ENCODE measurements around the gene RPP14.
"Not testable (repeated sequence)": the region's sequence is repeated elsewhere in the genome, so short reads cannot be mapped to it uniquely, and the experiment has no call there.

RPP14 gene

GRCh38 chr3:58336135-58336882 is 30.3 kb downstream of the RPP14 start:
- Histone ChIP-seq H3K27me3 (ENCODE audit: control insufficient read depth in 5 of 5, insufficient read depth in 4 of 5, low read length in 5 of 5) (no peaks in the 10 kb centered on the region), H3K9me3 (ENCODE audit: control insufficient read depth in 5 of 5, low read length in 5 of 5) (no peaks in the 10 kb centered on the region), H3K9ac (ENCODE audit: low read length in 5 of 5) (no peak overlapping the region), H3K27ac (ENCODE audit: low read depth, low read length) (peak overlapping the region; percentile 9), H3K4me3 (ENCODE audit: low read depth in 1 of 5, low read length in 5 of 5) (no peak overlapping the region), H3K4me1 (ENCODE audit: control insufficient read depth in 5 of 5, insufficient read depth in 5 of 5, low read length in 5 of 5) (peaks cover 2 to 36% (median 32%) of the 10 kb centered on the region in 5 donors), H3K36me3 (ENCODE audit: control insufficient read depth in 5 of 5, insufficient read depth in 5 of 5, low read length in 5 of 5) (peaks cover 0 to 3% (median 0%) of the 10 kb centered on the region in 5 donors)

DNA sequence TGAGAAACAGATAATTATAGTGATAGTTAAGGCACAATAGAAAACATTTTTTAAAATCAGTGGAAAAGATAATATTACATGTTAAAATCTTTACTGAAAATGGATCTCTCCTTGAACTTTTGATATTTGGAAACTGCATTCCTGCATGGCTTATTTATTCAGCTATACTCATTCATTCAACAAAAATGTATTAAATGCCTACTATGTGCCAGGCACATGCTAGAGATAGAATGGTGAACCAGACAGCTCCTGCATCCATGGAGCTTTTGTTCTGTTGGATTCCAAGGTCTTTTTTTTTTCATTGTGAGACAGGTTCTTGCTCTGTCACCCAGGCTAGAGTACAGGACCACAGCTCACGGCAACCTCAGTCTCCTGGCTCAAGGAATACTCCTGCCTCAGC is 31.1 kb downstream of the RPP14 start:
- Histone ChIP-seq H3K9me3 (ENCODE audit: control insufficient read depth in 5 of 5, low read length in 5 of 5) (no peaks in the 10 kb centered on the region), H3K4me3 (ENCODE audit: low read depth in 1 of 5, low read length in 5 of 5) (no peak overlapping the region), H3K27me3 (ENCODE audit: control insufficient read depth in 5 of 5, insufficient read depth in 4 of 5, low read length in 5 of 5) (no peaks in the 10 kb centered on the region), H3K9ac (ENCODE audit: low read length in 5 of 5) (peak overlapping the region in 1 of 5 donors; percentile 26), H3K27ac (ENCODE audit: low read depth, low read length) (no peak overlapping the region), H3K4me1 (ENCODE audit: control insufficient read depth in 5 of 5, insufficient read depth in 5 of 5, low read length in 5 of 5) (peaks cover 2 to 35% (median 31%) of the 10 kb centered on the region in 5 donors), H3K36me3 (ENCODE audit: control insufficient read depth in 5 of 5, insufficient read depth in 5 of 5, low read length in 5 of 5) (peaks cover 0 to 3% (median 0%) of the 10 kb centered on the region in 5 donors)

GRCh38 chr3:58339146-58339545 is 33.1 kb downstream of the RPP14 start:
- not testable (repeated sequence) for H3K4me3 ChIP-seq (ENCODE audit: low read depth in 1 of 5, low read length in 5 of 5); H3K36me3 ChIP-seq (ENCODE audit: control insufficient read depth in 5 of 5, insufficient read depth in 5 of 5, low read length in 5 of 5); H3K9ac ChIP-seq (ENCODE audit: low read length in 5 of 5); H3K27ac ChIP-seq (ENCODE audit: low read depth, low read length); H3K27me3 ChIP-seq (ENCODE audit: control insufficient read depth in 5 of 5, insufficient read depth in 4 of 5, low read length in 5 of 5); H3K9me3 ChIP-seq (ENCODE audit: control insufficient read depth in 5 of 5, low read length in 5 of 5)
- peaks cover 6 to 35% (median 29%) of the 10 kb centered on the region in 5 donors for H3K4me1 ChIP-seq (ENCODE audit: control insufficient read depth in 5 of 5, insufficient read depth in 5 of 5, low read length in 5 of 5)

DNA sequence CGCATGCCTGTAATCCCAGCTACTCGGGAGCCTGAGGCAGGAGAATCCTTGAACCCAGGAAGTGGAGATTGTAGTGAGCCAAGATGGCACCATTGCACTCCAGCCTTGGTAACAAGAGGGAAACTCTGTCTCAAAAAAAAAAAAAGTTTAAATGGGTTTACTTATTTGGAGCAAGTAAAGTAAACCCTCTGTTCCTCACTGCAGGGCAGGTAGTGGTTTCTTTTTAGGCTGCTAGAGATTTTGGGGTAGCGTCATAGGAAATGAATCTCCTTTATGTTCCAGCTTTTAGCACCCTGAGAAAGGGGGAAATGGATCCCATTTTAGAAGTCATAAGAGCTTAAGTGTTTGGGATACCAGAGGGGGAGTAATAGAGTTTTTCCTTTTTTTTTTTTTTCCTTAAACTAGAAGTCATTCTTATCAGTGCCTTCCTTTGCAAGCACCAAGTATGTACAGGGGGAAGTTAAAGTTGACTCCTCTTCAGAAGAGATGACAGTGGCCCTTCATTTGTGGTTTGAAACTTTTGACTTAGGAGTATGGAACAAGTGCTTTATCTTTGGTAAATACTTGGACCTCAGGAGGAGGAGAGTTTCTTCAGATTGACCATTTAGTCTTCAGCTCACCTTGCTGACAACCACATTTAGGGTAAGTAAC is 34.7 kb downstream of the RPP14 start:
- no peak overlapping the region for H3K9ac ChIP-seq (ENCODE audit: low read length in 5 of 5)
- no peak overlapping the region for H3K4me3 ChIP-seq (ENCODE audit: low read depth in 1 of 5, low read length in 5 of 5)
- peaks cover 0 to 3% (median 3%) of the 10 kb centered on the region in 5 donors for H3K36me3 ChIP-seq (ENCODE audit: control insufficient read depth in 5 of 5, insufficient read depth in 5 of 5, low read length in 5 of 5)
- no peak overlapping the region for H3K27ac ChIP-seq (ENCODE audit: low read depth, low read length)
- no peaks in the 10 kb centered on the region for H3K9me3 ChIP-seq (ENCODE audit: control insufficient read depth in 5 of 5, low read length in 5 of 5)
- H3K27me3 ChIP-seq (ENCODE audit: control insufficient read depth in 5 of 5, insufficient read depth in 4 of 5, low read length in 5 of 5), result no peaks in the 10 kb centered on the region
- H3K4me1 ChIP-seq (ENCODE audit: control insufficient read depth in 5 of 5, insufficient read depth in 5 of 5, low read length in 5 of 5), result peaks cover 5 to 23% (median 16%) of the 10 kb centered on the region in 5 donors

GRCh38 chr3:58341376-58341775 is 35.3 kb downstream of the RPP14 start:
- H3K4me3 ChIP-seq (ENCODE audit: low read depth in 1 of 5, low read length in 5 of 5), result no peak overlapping the region
- H3K36me3 ChIP-seq (ENCODE audit: control insufficient read depth in 5 of 5, insufficient read depth in 5 of 5, low read length in 5 of 5), result peaks cover 0 to 3% (median 3%) of the 10 kb centered on the region in 5 donors
- no peaks in the 10 kb centered on the region for H3K9me3 ChIP-seq (ENCODE audit: control insufficient read depth in 5 of 5, low read length in 5 of 5)
- H3K27ac ChIP-seq (ENCODE audit: low read depth, low read length), result no peak overlapping the region
- H3K27me3 ChIP-seq (ENCODE audit: control insufficient read depth in 5 of 5, insufficient read depth in 4 of 5, low read length in 5 of 5), result no peaks in the 10 kb centered on the region
- H3K4me1 ChIP-seq (ENCODE audit: control insufficient read depth in 5 of 5, insufficient read depth in 5 of 5, low read length in 5 of 5), result peaks cover 5 to 19% (median 13%) of the 10 kb centered on the region in 5 donors
- no peak overlapping the region for H3K9ac ChIP-seq (ENCODE audit: low read length in 5 of 5)

DNA sequence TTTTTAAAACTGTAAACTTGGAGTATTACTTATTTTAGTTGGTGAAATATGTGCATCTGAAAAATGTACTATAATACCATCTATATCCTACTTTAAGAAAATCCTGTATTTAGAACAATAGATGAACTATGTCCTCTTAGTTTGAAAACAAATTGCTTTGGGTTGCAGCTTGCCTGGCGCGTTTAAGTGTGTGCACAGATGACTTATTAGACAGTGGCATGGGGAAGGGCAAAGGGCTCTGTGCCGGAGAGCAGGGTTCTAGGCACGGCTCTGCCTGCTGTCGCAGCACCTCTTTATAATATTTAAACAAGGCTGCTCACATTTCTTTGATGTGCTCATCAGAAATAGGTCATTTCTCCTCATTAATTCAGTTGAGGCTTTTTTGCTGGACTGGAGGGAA is 36.6 kb downstream of the RPP14 start:
- Histone ChIP-seq H3K36me3 (ENCODE audit: control insufficient read depth in 5 of 5, insufficient read depth in 5 of 5, low read length in 5 of 5) (peaks cover 0 to 3% (median 3%) of the 10 kb centered on the region in 5 donors), H3K27ac (ENCODE audit: low read depth, low read length) (no peak overlapping the region), H3K4me3 (ENCODE audit: low read depth in 1 of 5, low read length in 5 of 5) (peak overlapping the region in 1 of 5 donors; percentile 22), H3K27me3 (ENCODE audit: control insufficient read depth in 5 of 5, insufficient read depth in 4 of 5, low read length in 5 of 5) (no peaks in the 10 kb centered on the region), H3K9me3 (ENCODE audit: control insufficient read depth in 5 of 5, low read length in 5 of 5) (no peaks in the 10 kb centered on the region), H3K4me1 (ENCODE audit: control insufficient read depth in 5 of 5, insufficient read depth in 5 of 5, low read length in 5 of 5) (peaks cover 5 to 19% (median 13%) of the 10 kb centered on the region in 5 donors), H3K9ac (ENCODE audit: low read length in 5 of 5) (no peak overlapping the region)

- H3K4me1 ChIP-seq (ENCODE audit: control insufficient read depth in 5 of 5, insufficient read depth in 5 of 5, low read length in 5 of 5), result peaks cover 5 to 26% (median 21%) of the 10 kb centered on the region in 5 donors
- H3K9ac ChIP-seq (ENCODE audit: low read length in 5 of 5), result no peak overlapping the region
- H3K9me3 ChIP-seq (ENCODE audit: control insufficient read depth in 5 of 5, low read length in 5 of 5), result no peaks in the 10 kb centered on the region
- H3K27ac ChIP-seq (ENCODE audit: low read depth, low read length), result no peak overlapping the region
- H3K36me3 ChIP-seq (ENCODE audit: control insufficient read depth in 5 of 5, insufficient read depth in 5 of 5, low read length in 5 of 5), result peaks cover 0 to 3% (median 3%) of the 10 kb centered on the region in 5 donors
- no peaks in the 10 kb centered on the region for H3K27me3 ChIP-seq (ENCODE audit: control insufficient read depth in 5 of 5, insufficient read depth in 4 of 5, low read length in 5 of 5)
- no peak overlapping the region for H3K4me3 ChIP-seq (ENCODE audit: low read depth in 1 of 5, low read length in 5 of 5)
These were observed 39.4 kb downstream of the RPP14 start for GRCh38 chr3:58345457-58345856.

DNA sequence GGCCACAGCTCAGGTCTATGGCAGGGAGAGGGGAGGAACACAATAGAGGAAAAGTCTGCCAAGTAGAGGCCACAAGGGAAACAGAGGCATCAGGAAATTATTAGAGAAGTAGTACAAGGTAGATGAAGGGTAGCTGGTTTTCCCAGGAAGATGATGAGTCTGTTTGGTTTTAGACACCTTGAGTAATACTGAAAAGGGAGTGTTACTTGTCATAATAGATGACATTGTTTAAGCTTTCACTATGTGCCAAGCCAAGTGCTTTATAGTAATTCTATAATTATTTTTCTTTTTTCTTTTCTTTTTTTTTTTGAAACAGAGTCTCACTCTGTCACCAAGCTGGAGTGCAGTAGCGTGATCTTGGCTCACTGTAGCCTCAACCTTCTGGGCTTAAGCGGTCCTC is 40.3 kb downstream of the RPP14 start:
- no peaks in the 10 kb centered on the region for H3K9me3 ChIP-seq (ENCODE audit: control insufficient read depth in 5 of 5, low read length in 5 of 5)
- H3K4me1 ChIP-seq (ENCODE audit: control insufficient read depth in 5 of 5, insufficient read depth in 5 of 5, low read length in 5 of 5), result peaks cover 5 to 33% (median 27%) of the 10 kb centered on the region in 5 donors
- H3K4me3 ChIP-seq (ENCODE audit: low read depth in 1 of 5, low read length in 5 of 5), result no peak overlapping the region
- H3K27ac ChIP-seq (ENCODE audit: low read depth, low read length), result no peak overlapping the region
- no peaks in the 10 kb centered on the region for H3K27me3 ChIP-seq (ENCODE audit: control insufficient read depth in 5 of 5, insufficient read depth in 4 of 5, low read length in 5 of 5)
- H3K36me3 ChIP-seq (ENCODE audit: control insufficient read depth in 5 of 5, insufficient read depth in 5 of 5, low read length in 5 of 5), result peaks cover 0 to 3% (median 0%) of the 10 kb centered on the region in 5 donors
- H3K9ac ChIP-seq (ENCODE audit: low read length in 5 of 5), result no peak overlapping the region

DNA sequence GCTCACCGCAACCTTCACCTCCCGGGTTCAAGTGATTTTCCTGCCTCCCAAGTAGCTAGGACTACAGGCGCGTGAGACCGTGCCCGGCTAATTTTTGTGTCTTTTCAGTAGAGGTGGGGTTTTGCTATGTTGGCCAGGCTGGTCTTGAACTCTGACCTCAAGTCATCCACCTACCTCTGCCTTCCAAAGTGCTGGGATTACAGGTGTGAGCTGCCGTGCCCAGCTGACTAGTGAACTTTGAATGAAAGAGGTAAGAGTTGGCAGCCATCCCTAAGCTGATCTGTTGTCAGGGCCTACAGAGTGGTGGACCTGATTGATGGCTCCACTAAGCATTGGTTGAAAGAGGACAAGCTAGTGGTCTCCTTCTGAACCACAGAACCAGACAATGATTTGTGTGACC is 41.9 kb downstream of the RPP14 start:
- H3K27ac ChIP-seq (ENCODE audit: low read depth, low read length), result no peak overlapping the region
- H3K9me3 ChIP-seq (ENCODE audit: control insufficient read depth in 5 of 5, low read length in 5 of 5), result no peaks in the 10 kb centered on the region
- H3K4me1 ChIP-seq (ENCODE audit: control insufficient read depth in 5 of 5, insufficient read depth in 5 of 5, low read length in 5 of 5), result peaks cover 2 to 23% (median 18%) of the 10 kb centered on the region in 5 donors
- H3K36me3 ChIP-seq (ENCODE audit: control insufficient read depth in 5 of 5, insufficient read depth in 5 of 5, low read length in 5 of 5), result peaks cover 0 to 3% (median 0%) of the 10 kb centered on the region in 5 donors
- no peak overlapping the region for H3K4me3 ChIP-seq (ENCODE audit: low read depth in 1 of 5, low read length in 5 of 5)
- H3K27me3 ChIP-seq (ENCODE audit: control insufficient read depth in 5 of 5, insufficient read depth in 4 of 5, low read length in 5 of 5), result no peaks in the 10 kb centered on the region
- H3K9ac ChIP-seq (ENCODE audit: low read length in 5 of 5), result no peak overlapping the region

All from subcutaneous abdominal adipose tissue (tissue), 5 donors.